Measurements from ENCODE around the gene NCOA7. TPM values are rescaled to one million over a fixed set of nuclear protein-coding genes. Genes with fewer than 3 reads are reported as not detected.

NCOA7 gene
- total and polyA plus RNA-seq, 10 of the 15 experiments (the other 5 are each of a cell fraction or from before 2014, with no cell fraction given) = 18.9 to 50.3 (median 34.2) TPM

- TF ChIP-seq ZBTB40 (IDR thresholded peaks at IDR 0.05; ENCODE audit: borderline replicate concordance) = no peak
- TF ChIP-seq REST (IDR thresholded peaks at IDR 0.05; ENCODE audit: low read depth, low read length) = no peak
Measured at GRCh38 chr6:125798734-125799508, 8.2 kb downstream of the NCOA7 start (continued).

Measured in GM12878 (cell line).